ENCODE measurements around the gene CCDC194. TPM values are rescaled to one million over a fixed set of nuclear protein-coding genes. Genes with fewer than 3 reads are reported as not detected.

CCDC194 gene
- total RNA-seq, 1 donor from 2014 or later: not detected

DNA sequence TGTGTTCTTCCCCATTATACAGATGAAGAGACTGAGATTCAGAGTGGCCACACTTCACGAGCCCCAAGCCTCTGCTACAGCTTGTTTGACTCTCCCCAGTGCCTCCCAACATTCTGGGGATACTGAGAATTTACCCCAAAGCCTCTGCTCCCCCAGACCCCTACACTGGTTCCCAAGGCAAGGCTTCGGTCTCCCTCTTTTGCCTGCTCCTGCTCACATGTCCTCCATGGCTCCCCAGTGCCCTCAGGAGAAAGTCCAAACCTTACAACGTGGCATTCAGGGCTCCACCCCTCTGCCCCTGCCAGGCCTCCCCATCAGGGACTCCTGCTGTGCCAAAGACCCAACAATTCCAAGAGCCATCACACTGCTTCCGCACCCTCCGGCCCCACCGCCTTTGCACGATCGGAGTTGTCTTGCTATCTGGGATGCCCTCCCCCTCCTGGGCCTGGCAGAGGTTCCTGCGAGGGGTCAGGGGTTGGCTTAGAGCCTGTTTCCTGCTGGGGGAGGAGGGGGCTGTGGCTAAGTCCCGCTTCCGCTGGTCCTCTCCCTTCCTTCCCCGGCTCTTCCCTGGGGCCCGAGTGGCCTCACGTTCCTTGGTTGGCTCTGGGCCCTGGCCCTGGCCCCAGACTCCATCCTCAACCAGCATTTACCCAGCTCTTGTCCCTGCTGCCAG, 41.3 kb downstream of the CCDC194 start:
- H3K36me3 ChIP-seq (ENCODE audit: control insufficient read depth, insufficient read depth, low read length): no peaks in the 10 kb centered on the region
- no peak for DNase-seq (ENCODE audit: low read depth)
- H3K27me3 ChIP-seq (ENCODE audit: control insufficient read depth, insufficient read depth, low read length): peaks cover 8% of the 10 kb centered on the region
- no peak overlapping the region for H3K4me3 ChIP-seq (ENCODE audit: low read depth, low read length)
- TF ChIP-seq, protein P1, sequence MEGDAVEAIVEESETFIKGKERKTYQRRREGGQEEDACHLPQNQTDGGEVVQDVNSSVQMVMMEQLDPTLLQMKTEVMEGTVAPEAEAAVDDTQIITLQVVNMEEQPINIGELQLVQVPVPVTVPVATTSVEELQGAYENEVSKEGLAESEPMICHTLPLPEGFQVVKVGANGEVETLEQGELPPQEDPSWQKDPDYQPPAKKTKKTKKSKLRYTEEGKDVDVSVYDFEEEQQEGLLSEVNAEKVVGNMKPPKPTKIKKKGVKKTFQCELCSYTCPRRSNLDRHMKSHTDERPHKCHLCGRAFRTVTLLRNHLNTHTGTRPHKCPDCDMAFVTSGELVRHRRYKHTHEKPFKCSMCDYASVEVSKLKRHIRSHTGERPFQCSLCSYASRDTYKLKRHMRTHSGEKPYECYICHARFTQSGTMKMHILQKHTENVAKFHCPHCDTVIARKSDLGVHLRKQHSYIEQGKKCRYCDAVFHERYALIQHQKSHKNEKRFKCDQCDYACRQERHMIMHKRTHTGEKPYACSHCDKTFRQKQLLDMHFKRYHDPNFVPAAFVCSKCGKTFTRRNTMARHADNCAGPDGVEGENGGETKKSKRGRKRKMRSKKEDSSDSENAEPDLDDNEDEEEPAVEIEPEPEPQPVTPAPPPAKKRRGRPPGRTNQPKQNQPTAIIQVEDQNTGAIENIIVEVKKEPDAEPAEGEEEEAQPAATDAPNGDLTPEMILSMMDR (IDR thresholded peaks at IDR 0.05; ENCODE audit: insufficient read depth, low read length, poor library complexity, severe bottlenecking): no peak

DNA sequence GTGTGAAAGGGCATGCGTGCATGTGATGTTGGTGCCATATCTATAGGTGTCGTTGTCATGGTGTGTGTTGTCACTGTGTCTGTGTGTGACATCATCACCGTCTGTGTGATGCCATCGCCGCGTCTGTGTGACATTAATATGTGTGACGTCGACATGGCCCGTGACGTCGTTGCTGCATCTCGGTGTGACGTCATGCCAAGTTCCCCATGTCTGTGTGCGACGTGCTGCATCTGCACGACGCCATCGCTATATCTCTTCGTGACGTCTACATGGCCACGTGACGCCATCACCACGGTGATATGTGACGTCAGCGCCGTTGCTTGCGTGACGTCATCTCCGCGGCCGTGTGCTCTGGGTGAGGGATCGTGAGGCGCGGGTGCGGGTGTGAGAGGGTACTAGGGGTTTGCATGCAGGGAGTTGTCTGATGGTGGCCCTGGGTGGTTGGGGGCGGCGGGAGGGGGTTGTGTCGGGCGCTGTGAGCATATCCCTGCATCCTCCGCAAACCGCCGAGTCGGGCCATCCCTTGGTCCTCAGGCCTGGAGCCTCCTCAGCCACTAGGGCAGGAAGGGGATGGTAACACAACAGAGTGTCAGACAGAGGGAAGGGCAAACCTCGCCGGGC, 42.1 kb downstream of the CCDC194 start:
- no peak overlapping the region for H3K4me3 ChIP-seq (ENCODE audit: low read depth, low read length)
- DNase-seq (ENCODE audit: low read depth): no peak
- H3K27me3 ChIP-seq (ENCODE audit: control insufficient read depth, insufficient read depth, low read length): peaks cover 8% of the 10 kb centered on the region
- no peaks in the 10 kb centered on the region for H3K36me3 ChIP-seq (ENCODE audit: control insufficient read depth, insufficient read depth, low read length)
- TF ChIP-seq, protein P1 (IDR thresholded peaks at IDR 0.05; ENCODE audit: insufficient read depth, low read length, poor library complexity, severe bottlenecking): no peak

DNA sequence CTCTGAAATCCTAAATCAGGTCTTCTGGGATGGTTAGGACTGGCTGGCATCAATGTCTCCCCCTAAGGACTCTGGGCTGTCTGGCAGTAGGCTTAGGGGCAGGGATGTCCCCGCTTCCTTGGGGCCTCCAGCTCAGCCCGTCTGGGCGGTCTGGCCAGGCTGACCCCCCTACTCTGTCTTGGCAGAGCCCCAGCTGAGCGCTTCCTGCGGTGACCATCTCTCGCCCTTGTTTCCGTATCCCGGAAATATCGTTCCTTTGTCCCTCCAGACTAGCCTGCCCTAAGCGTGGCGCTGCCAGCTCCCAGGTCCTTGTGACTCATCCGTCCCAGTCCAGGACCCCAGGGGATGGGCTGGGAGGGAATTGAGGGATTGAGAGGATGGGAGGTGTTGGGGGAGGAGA, 45.3 kb downstream of the CCDC194 start:
- H3K36me3 ChIP-seq (ENCODE audit: control insufficient read depth, insufficient read depth, low read length): no peaks in the 10 kb centered on the region
- H3K27me3 ChIP-seq (ENCODE audit: control insufficient read depth, insufficient read depth, low read length): peaks cover 8% of the 10 kb centered on the region
- H3K4me3 ChIP-seq (ENCODE audit: low read depth, low read length): no peak overlapping the region
- TF ChIP-seq, protein P1 (IDR thresholded peaks at IDR 0.05; ENCODE audit: insufficient read depth, low read length, poor library complexity, severe bottlenecking): no peak
- peak; percentile 26 for DNase-seq (ENCODE audit: low read depth)

DNA sequence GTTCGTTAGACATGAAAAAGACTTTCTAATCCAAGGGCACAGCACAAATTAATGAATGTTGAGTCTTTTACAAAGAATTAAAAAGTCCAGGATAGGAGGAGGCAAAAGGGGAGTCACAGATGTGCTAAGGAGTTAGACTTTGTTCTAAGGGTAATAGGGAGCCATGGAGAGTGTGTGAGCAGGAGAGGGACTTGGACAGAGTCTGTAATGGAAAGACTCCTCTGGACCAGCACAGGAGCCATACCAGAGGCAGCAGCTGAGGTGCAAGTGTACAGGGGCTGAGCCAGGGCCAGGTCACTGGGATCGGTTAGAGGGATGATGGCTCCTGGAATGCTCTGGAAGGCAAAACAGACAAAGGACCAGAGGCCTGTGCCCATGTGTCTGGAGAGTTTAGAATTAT, 46.1 kb downstream of the CCDC194 start:
- Histone ChIP-seq H3K4me3 (ENCODE audit: low read depth, low read length) (no peak overlapping the region), H3K27me3 (ENCODE audit: control insufficient read depth, insufficient read depth, low read length) (peaks cover 5% of the 10 kb centered on the region), H3K36me3 (ENCODE audit: control insufficient read depth, insufficient read depth, low read length) (no peaks in the 10 kb centered on the region)
- TF ChIP-seq, protein P1 (IDR thresholded peaks at IDR 0.05; ENCODE audit: insufficient read depth, low read length, poor library complexity, severe bottlenecking): no peak
- DNase-seq (ENCODE audit: low read depth): no peak

DNA sequence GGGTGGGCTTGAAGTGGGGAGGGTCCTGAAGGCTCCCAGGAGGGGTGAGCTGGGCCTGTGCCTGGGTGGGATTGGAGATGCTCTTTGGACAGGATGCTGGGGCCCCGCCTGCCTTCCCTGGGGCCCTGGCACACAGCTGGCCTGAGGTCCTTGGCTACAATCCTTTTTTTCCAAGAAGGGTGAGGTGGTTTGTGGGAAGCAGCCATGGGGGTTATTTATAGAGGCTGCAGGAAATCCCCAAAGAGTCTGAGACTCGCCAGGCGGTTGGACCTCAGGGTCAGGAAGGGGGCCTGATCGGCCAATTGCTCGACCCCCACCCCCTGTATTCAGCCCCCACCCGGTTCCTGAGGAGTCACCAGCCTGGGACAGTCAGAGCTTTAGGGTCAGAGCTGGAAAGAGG, 46.6 kb downstream of the CCDC194 start:
- DNase-seq (ENCODE audit: low read depth): no peak
- H3K36me3 ChIP-seq (ENCODE audit: control insufficient read depth, insufficient read depth, low read length): no peaks in the 10 kb centered on the region
- H3K27me3 ChIP-seq (ENCODE audit: control insufficient read depth, insufficient read depth, low read length): peaks cover 5% of the 10 kb centered on the region
- TF ChIP-seq, protein P1 (IDR thresholded peaks at IDR 0.05; ENCODE audit: insufficient read depth, low read length, poor library complexity, severe bottlenecking): no peak
- no peak overlapping the region for H3K4me3 ChIP-seq (ENCODE audit: low read depth, low read length)

All from kidney epithelial cell (primary cell).